Ishikawa (cell line): Measurements from ENCODE around the gene EPB41.

Source experiments
- EGR1 ChIP-seq: IDR thresholded peaks from 2 replicates; pipeline ENCODE4 v1.6.1; 2012
- EP300 ChIP-seq: IDR thresholded peaks from 2 replicates; pipeline ENCODE4 v1.6.1; 2012; ENCODE audit warnings: borderline replicate concordance
- FOXM1 ChIP-seq: IDR thresholded peaks from 2 replicates; pipeline ENCODE4 v1.6.1; 2012; ENCODE audit warnings: low read depth, borderline replicate concordance
- NFIC ChIP-seq: IDR thresholded peaks from 2 replicates; pipeline ENCODE4 v1.6.1; 2012
- RAD21 ChIP-seq: IDR thresholded peaks from 2 replicates; pipeline ENCODE4 v1.6.1; 2012; ENCODE audit warnings: low read depth
- REST ChIP-seq: IDR thresholded peaks from 2 replicates; pipeline ENCODE4 v1.6.1; 2012; ENCODE audit warnings: low read depth, mild to moderate bottlenecking
- TAF1 ChIP-seq: IDR thresholded peaks from 2 replicates; pipeline ENCODE4 v1.6.1; 2012; ENCODE audit warnings: low read depth, mild to moderate bottlenecking
- TCF12 ChIP-seq: IDR thresholded peaks from 2 replicates; pipeline ENCODE4 v1.6.1; 2012; ENCODE audit warnings: low read depth
- USF1 ChIP-seq: IDR thresholded peaks from 2 replicates; pipeline ENCODE4 v1.6.1; 2012
- YY1 ChIP-seq: IDR thresholded peaks from 2 replicates; pipeline ENCODE4 v1.6.1; 2012; ENCODE audit warnings: low read depth
- ZBTB7A ChIP-seq: IDR thresholded peaks from 2 replicates; pipeline ENCODE4 v1.6.1; 2012; ENCODE audit warnings: low read depth
- TF ChIP-seq, protein P1 (sequence below): IDR thresholded peaks from 2 replicates; pipeline ENCODE4 v1.6.1; 2012

EPB41 gene

GRCh38 chr1:29162476-29163138, 248.2 kb downstream of the EPB41 start:
- no peak for TF ChIP-seq YY1
- TF ChIP-seq, protein P1, sequence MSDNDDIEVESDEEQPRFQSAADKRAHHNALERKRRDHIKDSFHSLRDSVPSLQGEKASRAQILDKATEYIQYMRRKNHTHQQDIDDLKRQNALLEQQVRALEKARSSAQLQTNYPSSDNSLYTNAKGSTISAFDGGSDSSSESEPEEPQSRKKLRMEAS, result no peak

- TF ChIP-seq FOXM1 (no peak), EP300 (no peak), USF1 (no peak), NFIC (no peak), YY1 (no peak), ZBTB7A (no peak), TCF12 (no peak), REST (no peak)
Measured at GRCh38 chr1:29164588-29164987, 250.2 kb downstream of the EPB41 start.

DNA sequence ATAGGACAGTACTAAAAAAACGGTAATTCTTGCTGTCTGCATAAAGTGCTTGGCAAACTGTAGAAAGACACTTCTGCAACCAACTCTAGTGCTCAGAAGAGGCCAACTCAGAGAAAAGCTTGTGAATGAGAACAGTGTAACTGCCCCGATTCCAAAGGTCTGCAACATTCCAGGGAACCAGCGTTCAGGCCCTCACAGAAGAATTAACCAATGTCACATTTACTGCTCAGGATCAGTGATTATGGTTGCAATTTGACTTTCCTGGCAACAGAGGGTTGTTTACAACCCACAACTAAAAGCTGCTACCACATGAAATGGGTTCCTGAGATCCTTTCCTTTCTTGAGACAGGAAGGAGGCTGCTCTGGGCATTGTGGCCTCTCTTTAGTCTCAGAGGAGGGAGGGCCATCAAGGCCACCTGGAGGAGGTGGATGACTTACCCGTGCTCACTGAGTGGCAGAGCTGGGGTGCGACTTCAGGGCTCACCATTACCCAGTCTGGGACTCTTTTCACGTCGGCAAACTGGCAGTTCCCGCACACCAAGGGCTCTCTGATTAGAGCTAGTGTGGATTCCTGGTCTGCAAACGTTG, 252.0 kb downstream of the EPB41 start:
- TF ChIP-seq RAD21 (no peak), EGR1 (no peak), EP300 (no peak), FOXM1 (no peak), USF1 (no peak), REST (no peak)

GRCh38 chr1:29167904-29168303, 253.5 kb downstream of the EPB41 start:
- TF ChIP-seq TAF1 (no peak), TCF12 (no peak)
